Measurements from ENCODE around the gene PUS3.

- TF ChIP-seq CTCF (conservative IDR thresholded peaks at IDR 0.05) (no peak), EZH2 (IDR thresholded peaks at IDR 0.05; ENCODE audit: low read depth) (no peak)
These were observed 37.1 kb upstream of the PUS3 start for GRCh38 chr11:125940145-125940544.
